ENCODE results near the gene FAM83F.
A peak's percentile ranks its signal among the peaks of the same experiment; 100 is the strongest.

Gene FAM83F

GRCh38 chr22:40039482-40040115, 44.8 kb downstream of the FAM83F start:
- no peak for DNase-seq

- no peak for DNase-seq
Measured at GRCh38 chr22:40040927-40041326, 46.2 kb downstream of the FAM83F start.

GRCh38 chr22:40041366-40042137, 46.8 kb downstream of the FAM83F start:
- no peak for DNase-seq

- DNase-seq, result no peak
Measured at GRCh38 chr22:40042312-40042711, 47.6 kb downstream of the FAM83F start.

GRCh38 chr22:40043081-40043480, 48.3 kb downstream of the FAM83F start:
- DNase-seq, result no peak

GRCh38 chr22:40043793-40044101, 49.0 kb downstream of the FAM83F start:
- no peak for DNase-seq

GRCh38 chr22:40044102-40044869, 49.5 kb downstream of the FAM83F start:
- peak; percentile 93 to 99 (median 96) for DNase-seq

- DNase-seq, result peak; percentile 67 to 81 (median 70)
Measured at GRCh38 chr22:40044870-40045834, 50.4 kb downstream of the FAM83F start.

- DNase-seq, result no peak
Measured at GRCh38 chr22:40046126-40046525, 51.4 kb downstream of the FAM83F start.

- DNase-seq, result no peak
Measured at GRCh38 chr22:40050258-40050657, 55.5 kb downstream of the FAM83F start.

GRCh38 chr22:40051322-40051721, 56.6 kb downstream of the FAM83F start:
- no peak for DNase-seq

- DNase-seq, result no peak
Measured at GRCh38 chr22:40053460-40053859, 58.7 kb downstream of the FAM83F start.

- no peak for DNase-seq
Measured at GRCh38 chr22:40054486-40054885, 59.7 kb downstream of the FAM83F start.

- DNase-seq, result peak in 2 of 5 donors; percentile 26 to 80
Measured at GRCh38 chr22:40055143-40055883, 60.6 kb downstream of the FAM83F start.

- DNase-seq, result no peak
Measured at GRCh38 chr22:40056154-40056553, 61.4 kb downstream of the FAM83F start.

- no peak for DNase-seq
Measured at GRCh38 chr22:40056559-40056958, 61.8 kb downstream of the FAM83F start.

GRCh38 chr22:40057652-40058051, 62.9 kb downstream of the FAM83F start:
- no peak for DNase-seq

- no peak for DNase-seq
Measured at GRCh38 chr22:40058265-40058664, 63.5 kb downstream of the FAM83F start.

GRCh38 chr22:40065981-40066380, 71.2 kb downstream of the FAM83F start:
- no peak for DNase-seq

- DNase-seq, result no peak
Measured at GRCh38 chr22:40067639-40068038, 72.9 kb downstream of the FAM83F start.

GRCh38 chr22:40070701-40071100, 75.9 kb downstream of the FAM83F start:
- no peak for DNase-seq

- DNase-seq, result no peak
Measured at GRCh38 chr22:40071720-40072119, 77.0 kb downstream of the FAM83F start.
